OCI-M2 (cell line): Measurements from ENCODE around the gene GMDS.

Experiments used
- DNase-seq: peaks from one replicate; lab custom pipeline; 2025; ENCODE audit not compliant: unreplicated experiment; lab: John Stamatoyannopoulos, UW

The GMDS gene

GRCh38 chr6:2047855-2048254 is 197.6 kb downstream of the GMDS start:
- no peak for DNase-seq

GRCh38 chr6:2044192-2044591 is 201.2 kb downstream of the GMDS start:
- DNase-seq, result no peak

- DNase-seq, result no peak
Observed at GRCh38 chr6:2042956-2043648, 202.3 kb downstream of the GMDS start.

GRCh38 chr6:2038092-2038491 is 207.3 kb downstream of the GMDS start:
- DNase-seq, result no peak

- DNase-seq, result no peak
Observed at GRCh38 chr6:2037237-2037926, 208.0 kb downstream of the GMDS start.

- DNase-seq, result no peak
Observed at GRCh38 chr6:2036710-2037023, 208.7 kb downstream of the GMDS start.

GRCh38 chr6:2035826-2036709 is 209.3 kb downstream of the GMDS start:
- DNase-seq, result no peak

GRCh38 chr6:2035046-2035445 is 210.4 kb downstream of the GMDS start:
- DNase-seq, result no peak

GRCh38 chr6:2034256-2034655 is 211.1 kb downstream of the GMDS start:
- DNase-seq, result no peak

- no peak for DNase-seq
Observed at GRCh38 chr6:2033544-2033943, 211.9 kb downstream of the GMDS start.

GRCh38 chr6:2030682-2031244 is 214.6 kb downstream of the GMDS start:
- no peak for DNase-seq

- DNase-seq, result no peak
Observed at GRCh38 chr6:2029952-2030351, 215.5 kb downstream of the GMDS start.

GRCh38 chr6:2029130-2029794 is 216.1 kb downstream of the GMDS start:
- no peak for DNase-seq

GRCh38 chr6:2028457-2029038 is 216.9 kb downstream of the GMDS start:
- DNase-seq, result no peak

- DNase-seq, result no peak
Observed at GRCh38 chr6:2026133-2026532, 219.3 kb downstream of the GMDS start.

- DNase-seq, result no peak
Observed at GRCh38 chr6:2021713-2022125, 223.7 kb downstream of the GMDS start.

GRCh38 chr6:2020909-2021308 is 224.5 kb downstream of the GMDS start:
- DNase-seq, result no peak

- DNase-seq, result no peak
Observed at GRCh38 chr6:2019051-2019450, 226.4 kb downstream of the GMDS start.

- DNase-seq, result no peak
Observed at GRCh38 chr6:2016040-2016439, 229.4 kb downstream of the GMDS start.

GRCh38 chr6:2008383-2008976 is 236.9 kb downstream of the GMDS start:
- DNase-seq, result no peak
